Tongue (tissue), 2 donors: ENCODE measurements around the gene MAPKAPK5. TPM values are rescaled to one million over a fixed set of nuclear protein-coding genes. Genes with fewer than 3 reads are reported as not detected.
"Not testable (repeated sequence)": the region's sequence is repeated elsewhere in the genome, so short reads cannot be mapped to it uniquely, and the experiment has no call there.

Experiments
- DNase-seq: peaks from one replicate; pipeline ENCODE4 v3.0.0-alpha.2; 2015
- total RNA-seq: library from RNA; depleted of rRNA; stranded (reverse); fragments of >200 nt; gene quantifications from one replicate; pipeline ENCODE4 v1.2.3, GENCODE V29; 2014

Gene MAPKAPK5, protein sequence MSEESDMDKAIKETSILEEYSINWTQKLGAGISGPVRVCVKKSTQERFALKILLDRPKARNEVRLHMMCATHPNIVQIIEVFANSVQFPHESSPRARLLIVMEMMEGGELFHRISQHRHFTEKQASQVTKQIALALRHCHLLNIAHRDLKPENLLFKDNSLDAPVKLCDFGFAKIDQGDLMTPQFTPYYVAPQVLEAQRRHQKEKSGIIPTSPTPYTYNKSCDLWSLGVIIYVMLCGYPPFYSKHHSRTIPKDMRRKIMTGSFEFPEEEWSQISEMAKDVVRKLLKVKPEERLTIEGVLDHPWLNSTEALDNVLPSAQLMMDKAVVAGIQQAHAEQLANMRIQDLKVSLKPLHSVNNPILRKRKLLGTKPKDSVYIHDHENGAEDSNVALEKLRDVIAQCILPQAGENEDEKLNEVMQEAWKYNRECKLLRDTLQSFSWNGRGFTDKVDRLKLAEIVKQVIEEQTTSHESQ
- total RNA-seq = 38.7 TPM

DNA sequence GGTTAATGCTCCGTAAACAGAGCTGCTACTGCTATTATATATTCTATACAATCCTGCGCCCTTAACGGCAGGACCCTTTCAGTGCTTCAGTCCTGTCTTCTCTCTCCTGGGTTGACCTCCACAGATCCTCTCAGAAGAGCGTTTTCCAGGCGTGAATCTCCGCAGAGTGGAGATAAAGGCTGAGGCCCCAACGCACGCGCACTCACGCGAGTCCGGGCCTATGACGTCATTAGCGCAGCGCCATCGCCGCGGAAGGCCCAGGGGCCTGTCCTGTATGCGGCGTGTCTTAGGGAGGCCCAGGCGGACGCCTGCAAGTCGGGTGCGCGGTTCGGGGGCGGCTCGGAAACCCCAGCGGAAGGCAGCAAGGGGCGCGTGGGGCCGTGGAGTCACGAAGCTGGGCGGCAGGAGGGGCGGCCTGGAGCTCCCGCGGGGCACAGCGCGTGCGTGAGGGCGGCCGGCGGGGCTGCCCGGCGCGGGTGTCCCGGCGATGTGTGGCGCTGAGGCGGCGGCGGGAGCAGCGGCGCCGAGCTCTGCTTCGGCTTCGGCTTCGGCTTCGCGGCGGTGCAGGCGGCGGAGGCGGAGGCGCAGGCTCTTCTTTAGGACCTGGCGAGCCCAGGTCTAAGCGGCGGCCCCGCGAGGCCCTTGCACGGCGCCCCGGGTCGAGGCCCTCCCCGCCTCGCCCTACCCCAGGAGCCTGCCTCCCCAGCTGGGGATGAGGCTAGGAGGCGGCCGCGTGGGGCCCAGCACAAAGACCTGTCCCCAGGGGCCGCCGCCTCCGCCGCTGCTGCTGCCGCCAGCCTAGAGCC, at the start of gene MAPKAPK5:
Gene MAPKAPK5 (plus strand): TSS at position 479 of the 806 bp plus-strand sequence. CDS start 506 bp downstream, outside the sequence.
- DNase-seq = peak; percentile 98

DNA sequence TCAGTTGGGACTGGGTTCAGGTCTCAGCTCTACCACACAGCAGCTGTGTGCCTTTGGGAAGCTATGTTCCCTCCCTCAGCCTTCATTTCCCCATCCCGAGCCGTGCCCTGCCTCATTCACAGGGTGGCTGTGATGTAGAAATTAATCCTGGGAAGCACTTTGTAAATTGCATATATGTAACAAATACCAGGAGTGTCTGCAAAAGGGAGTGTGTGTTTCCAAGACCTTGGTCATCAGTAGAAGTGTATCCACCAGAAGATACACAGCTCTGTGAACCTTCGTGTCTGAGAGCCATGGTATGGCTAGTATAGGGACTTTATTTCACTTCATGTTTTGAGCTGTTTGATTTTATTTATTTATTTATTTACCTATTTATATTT, 49.2 kb upstream of the MAPKAPK5 start:
- no peak for DNase-seq

DNA sequence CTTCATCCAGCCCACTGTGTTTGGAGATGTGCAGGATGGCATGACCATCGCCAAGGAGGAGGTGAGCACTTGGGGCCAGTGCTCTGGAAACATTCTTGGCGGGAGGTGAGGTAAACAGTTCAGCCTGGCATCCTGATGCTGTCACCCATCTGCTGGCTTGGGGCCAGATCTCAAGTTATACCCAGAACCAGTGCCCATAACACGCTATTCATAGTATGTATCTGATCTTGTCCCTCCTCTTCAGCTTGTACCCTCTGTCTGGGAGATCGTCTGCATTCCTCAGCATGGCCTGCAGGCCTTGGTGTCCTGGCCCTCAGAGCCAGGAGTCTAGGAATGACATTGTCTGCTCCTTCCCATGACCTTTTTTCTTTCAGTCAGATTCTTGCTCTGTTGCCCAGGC, 43.8 kb upstream of the MAPKAPK5 start:
- DNase-seq = no peak

DNA sequence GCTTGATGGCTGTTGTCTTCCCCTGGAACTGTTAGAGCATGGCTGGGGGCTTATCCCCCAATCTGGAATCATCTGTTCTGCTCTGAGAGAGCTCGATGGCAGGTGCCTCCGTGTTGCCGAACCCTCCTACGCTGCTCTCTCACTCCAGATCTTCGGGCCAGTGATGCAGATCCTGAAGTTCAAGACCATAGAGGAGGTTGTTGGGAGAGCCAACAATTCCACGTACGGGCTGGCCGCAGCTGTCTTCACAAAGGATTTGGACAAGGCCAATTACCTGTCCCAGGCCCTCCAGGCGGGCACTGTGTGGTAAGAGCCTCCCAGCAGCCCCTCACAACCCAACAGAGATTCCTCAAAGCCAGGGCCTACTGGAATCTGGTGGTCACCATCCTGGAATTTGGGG, 42.3 kb upstream of the MAPKAPK5 start:
- no peak for DNase-seq

DNA sequence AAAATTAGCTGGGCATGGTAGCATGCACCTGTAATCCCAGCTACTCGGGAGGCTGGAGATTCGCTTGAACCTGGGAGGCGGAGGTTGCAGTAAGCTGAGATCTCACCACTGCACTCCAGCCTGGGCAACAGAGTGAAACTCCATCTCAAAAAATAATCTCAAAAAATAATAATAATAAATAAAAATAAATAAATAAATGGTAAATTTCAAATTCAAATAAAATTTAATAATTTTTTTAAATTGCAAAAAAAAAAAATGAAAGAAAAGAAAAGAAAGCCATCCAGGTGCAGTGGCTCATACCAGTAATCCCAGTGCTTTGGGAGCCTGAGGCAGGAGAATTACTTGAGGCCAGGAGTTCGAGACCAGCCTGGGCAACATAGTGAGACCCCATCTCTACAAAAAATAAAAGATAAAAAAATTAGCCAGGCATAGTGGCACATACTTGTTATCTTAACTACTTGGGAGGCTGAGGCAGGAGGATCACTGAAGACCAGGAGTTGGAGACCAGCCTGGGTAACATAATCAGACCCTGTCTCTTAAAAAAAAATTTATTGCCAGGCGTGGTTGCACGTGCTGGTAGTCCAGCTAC, 38.9 kb upstream of the MAPKAPK5 start:
- DNase-seq = no peak

DNA sequence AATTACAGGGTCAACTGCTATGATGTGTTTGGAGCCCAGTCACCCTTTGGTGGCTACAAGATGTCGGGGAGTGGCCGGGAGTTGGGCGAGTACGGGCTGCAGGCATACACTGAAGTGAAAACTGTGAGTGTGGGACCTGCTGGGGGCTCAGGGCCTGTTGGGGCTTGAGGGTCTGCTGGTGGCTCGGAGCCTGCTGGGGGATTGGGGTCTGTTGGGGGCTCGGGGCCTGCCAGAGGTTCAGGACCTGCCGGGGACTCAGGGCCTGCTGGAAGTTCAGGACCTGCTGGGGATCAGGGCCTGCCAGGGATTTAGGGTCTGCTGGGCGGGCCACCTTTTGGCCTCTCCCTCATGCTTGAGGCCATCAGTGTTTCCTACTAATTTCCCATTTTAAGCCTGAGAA, 38.2 kb upstream of the MAPKAPK5 start:
- no peak for DNase-seq

DNA sequence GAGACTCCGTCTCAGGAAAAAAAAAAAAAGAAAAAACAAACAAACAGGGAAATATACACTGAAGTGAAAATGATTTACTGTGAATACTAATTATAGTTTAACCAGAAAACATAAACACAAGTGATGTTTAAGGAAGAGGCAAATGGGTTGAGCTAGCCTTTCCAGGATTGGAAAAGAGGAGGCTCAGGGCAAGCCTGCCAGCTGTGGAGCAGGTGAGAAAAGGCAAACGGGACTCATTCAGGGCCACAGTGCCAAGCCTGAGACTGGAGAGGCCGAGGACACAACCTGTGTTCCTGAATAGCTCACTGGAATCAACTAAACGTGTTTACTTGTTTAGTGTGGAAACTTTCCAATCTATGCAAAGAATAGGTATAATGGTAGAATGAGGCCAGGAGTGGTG, 35.7 kb upstream of the MAPKAPK5 start:
- DNase-seq = no peak

DNA sequence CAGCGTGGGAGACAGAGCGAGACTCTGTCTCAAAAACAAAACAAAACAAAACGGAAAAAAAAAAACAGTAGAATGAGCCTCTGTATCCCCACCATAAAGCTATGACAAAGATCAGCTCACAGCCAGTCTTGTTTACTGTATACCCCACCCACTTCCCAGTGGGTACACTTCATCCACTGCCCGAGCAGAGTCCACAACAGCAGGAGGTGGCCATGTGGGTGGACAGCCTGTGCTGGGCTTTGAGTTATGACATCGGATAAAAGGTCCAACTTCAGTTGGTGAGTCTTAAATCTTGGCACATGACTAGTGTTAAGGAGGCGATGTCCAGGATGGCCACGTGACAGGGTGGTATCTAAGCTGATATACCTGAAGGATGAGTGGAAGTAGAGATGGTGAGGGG, 34.8 kb upstream of the MAPKAPK5 start:
- no peak for DNase-seq

DNA sequence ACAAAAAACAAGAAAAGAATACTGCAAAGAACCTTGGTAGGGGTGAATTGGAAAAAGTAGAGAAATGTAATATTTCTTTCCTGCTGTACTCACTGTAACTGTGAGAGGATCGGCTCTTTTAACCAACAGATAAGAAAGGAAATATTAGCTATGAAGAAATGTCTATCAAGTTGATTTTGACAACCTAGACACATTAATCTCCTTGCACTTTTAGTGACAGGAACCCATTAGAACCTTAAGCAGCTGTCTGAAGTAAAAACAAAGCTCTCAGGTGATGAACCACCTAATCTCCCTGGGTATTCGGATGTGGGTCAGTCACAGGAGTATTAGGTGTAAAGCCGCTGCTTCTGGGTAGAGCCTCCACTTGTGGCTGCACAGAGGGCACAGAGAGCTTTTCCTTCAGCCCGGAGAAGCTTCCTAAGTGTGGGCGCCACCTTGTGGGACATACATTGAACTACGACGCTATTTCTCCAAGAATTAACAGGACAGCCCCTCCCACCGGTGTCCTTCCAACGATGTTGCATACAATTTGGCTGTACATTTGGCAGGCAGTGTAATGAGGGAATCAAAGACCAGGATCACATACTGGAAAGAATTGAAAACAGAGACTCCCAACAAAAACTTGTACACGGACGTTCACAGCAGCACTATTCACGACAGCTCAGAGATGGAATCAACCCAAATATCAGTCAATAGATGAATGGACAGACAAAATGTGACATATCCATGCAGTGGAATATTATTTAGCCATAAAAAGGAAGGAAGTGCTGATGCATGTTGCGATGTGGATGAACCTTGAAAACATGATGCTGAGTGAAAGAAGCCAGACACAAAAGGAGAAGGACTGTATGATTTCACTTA, 28.9 kb upstream of the MAPKAPK5 start:
- DNase-seq = peak; percentile 93

DNA sequence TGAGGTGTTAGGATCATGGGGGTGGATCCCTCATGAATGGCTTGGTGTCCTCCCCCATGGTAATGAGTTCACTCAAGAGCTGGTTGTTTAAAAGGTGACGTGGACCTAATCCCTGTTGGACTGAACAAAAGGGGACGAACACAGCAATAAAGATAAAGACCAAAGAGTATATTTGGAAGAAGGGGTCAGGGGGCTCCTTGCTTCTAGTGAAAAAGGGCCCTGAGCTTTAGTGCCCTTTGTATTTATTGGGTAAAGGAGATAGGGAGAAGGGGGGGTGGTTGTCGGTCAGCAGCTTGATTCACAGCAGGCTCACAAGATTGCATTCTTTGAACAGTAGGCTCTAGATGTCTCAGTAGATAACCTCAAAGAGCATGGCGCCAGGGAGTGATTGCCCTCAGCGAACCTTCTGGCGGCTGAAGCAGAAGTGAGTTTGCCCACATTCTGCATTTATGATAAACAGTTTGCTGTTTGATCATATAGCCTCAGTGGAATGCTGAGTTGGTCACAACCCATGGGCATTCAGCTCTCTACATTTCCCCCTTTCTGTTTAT, 25.9 kb upstream of the MAPKAPK5 start:
- no peak for DNase-seq

DNA sequence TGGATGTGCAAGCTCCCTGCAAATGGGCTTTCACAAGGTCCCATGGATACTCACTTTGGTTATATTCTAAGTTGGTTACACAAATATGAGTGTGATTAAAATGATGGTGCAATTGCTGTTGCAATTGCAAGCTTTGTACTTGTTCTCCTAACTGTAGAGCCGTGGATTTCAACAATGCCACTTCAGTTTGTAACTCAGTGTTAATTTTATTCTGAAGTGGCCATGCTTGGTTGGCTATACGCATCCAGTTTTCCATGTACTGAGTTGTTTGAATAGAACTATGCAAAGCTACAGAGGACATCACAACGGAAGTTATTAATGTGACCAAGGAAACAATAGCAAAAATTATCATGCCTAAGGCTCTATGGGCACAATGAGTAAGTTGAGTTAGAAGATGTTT, 25.1 kb upstream of the MAPKAPK5 start:
- DNase-seq = not testable (repeated sequence)

DNA sequence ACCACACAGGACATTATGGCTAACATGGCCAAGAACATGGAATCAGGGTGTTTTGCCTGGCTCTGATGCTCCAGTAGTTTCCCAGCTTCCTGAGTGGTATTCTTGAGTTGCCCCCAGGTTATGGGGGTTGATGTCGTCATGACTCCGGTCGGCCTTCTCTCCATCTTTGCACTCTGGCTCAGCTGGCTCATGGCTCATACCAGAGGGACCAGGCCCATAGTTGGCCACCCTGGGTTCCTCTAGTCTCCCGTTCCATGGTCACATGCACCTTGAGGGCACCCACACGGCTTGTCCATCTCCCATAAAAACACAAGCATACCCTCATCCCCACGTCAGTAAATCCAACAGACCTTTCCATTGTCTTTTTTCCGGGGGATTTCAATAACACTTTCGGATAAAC, 23.7 kb upstream of the MAPKAPK5 start:
- no peak for DNase-seq

DNA sequence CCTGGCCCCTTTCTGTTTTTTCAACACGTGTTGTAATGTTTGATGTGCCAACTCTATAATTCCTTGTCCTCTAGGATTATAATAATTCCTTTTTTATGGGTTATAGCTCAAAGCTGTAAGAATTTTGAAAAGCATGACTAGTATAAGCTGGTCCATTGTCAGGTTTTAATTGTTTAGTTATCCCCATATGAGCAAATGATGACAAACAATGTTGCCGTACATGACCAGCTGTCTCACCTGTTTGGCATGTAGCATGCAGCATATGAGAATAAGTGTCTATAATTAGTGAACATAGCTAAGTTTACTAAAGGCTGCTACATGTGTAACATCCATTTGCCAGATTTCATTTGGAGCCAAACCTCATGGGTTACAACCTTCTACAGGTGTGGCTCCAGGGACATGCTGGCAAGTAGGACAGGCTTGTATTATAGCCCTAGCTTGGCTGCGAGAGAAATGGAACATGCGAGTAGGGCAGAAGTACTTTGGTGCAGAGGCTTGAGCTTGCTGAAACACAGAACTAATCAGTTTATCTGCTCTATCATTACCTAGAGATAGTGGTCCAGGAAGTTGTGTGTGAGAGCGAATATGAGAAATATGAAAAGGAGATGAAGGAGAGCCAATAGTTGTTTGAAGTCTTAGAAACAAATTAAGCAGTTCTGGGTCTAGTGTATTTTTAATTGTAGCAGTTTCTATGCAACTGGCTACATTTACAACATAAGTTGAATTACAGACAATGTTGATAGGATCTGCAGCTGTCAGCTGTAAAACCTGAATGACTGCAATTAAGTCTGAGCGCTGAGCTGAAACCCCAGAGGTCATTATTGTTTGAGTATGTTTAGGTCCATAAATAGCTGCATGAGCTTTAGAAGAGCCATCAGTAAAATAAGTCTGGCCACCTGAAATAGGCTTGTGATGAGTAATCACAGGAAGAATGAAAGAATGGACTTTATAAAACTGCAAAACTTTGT, 22.6 kb upstream of the MAPKAPK5 start:
- DNase-seq = peak; percentile 47

DNA sequence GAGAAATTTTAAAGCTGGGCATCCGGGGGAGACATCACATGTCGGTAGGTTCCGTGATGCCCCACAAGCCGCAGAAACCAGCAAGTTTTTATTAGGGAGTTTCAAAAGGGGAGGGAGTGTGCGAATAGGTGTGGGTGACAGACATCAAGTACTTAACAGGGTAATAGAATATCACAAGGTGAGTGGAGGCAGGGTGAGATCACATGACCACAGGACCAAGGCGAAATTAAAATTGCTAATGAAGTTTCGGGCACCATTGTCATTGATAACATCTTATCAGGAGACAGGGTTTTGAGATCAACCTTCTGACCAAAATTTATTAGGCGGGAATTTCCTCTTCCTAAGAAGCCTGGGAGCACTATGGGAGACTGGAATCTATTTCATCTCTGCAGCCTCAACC, 21.2 kb upstream of the MAPKAPK5 start:
- DNase-seq = not testable (repeated sequence)

DNA sequence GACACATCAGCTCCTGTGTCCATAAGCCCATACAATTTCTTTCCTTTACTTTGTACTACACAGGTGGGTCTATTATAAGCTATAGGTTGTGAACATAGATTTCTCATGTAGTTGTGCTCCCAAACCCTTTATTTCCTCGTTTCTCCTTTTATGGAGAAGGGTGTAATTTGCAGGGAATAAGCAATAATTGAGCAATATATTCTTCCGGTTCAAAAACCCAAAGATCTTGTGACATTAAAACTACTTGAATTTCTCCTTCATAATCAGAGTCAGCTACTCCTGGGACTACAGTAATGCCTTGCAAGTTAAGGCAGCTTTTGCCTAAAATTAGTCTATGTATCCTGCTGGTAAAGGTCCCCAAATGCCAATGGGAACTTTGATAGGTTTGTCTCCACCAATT, 19.1 kb upstream of the MAPKAPK5 start:
- DNase-seq = no peak

DNA sequence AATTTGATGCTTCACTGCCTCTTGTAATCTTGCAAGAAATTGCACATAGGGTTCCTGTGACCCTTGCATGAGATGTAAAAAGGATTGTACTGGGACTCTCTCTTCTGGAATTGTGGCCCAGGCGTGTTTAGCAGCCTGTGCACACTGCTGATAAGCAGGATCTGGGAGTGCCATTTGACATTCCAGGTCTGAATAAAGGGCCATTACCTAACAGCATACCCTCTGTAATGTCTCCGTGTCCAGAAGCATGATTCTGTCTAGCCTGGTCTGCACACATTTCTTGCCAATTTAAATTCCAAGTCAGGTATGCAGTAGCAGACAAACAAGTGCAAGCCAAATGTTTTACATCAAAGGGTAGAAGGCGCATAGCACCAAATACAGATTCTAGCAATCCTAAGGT, 18.1 kb upstream of the MAPKAPK5 start:
- no peak for DNase-seq

DNA sequence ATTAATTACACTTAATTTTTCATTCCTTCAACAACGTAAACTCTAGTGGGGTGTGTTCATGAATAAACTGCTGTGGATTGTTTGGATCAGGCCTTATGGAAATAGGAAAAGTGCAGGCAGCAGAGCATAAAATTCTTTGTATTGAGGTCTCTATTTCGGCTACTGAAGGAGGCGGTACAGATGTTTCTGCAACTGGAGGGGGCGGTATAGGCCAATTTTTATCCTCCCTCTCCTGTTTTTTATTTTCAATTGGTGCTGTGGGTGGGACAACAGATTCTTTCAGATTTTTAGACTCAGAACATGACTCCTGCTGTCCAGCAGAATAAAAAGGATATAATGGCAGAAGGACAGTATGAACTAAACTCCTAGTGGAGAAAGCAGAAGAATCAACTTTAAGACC, 17.7 kb upstream of the MAPKAPK5 start:
- not testable (repeated sequence) for DNase-seq

DNA sequence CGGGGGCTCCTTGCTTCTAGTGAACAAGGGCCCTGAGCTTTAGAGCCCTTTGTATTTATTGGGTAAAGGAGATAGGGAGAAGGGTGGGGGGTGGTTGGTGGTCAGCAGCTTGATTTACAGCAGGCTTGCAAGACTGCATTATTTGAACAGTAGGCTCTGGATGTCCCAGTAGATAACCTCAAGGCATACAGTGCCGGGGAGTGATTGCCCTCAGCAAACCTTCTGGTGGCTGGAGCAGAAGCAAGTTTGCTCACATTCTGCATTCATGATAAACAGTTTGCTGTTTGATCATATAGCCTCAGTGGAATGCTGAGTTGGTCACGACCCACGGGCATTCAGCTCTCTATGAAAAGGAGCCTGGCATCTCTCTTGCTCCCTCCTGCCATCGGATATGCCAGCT, 16.5 kb upstream of the MAPKAPK5 start:
- DNase-seq = no peak

DNA sequence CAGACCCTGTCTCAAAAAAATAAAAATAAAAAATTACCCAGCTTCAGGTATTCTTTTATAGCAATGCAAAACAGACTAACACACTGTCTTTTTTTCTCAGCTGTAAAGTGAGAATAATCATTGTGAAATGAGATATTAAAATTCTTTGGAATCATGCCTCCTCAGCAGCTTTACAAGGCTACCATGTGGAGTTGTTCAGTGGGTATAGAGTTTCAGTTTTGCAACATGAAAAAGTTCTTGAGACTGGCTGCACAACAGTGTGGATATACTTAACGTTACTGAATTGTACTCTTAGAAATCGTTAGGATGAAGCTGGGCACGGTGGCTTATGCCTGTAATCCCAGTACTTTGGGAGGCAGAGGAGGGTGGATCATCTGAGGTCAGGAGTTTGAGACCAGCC, 15.7 kb upstream of the MAPKAPK5 start:
- DNase-seq = peak; percentile 32

DNA sequence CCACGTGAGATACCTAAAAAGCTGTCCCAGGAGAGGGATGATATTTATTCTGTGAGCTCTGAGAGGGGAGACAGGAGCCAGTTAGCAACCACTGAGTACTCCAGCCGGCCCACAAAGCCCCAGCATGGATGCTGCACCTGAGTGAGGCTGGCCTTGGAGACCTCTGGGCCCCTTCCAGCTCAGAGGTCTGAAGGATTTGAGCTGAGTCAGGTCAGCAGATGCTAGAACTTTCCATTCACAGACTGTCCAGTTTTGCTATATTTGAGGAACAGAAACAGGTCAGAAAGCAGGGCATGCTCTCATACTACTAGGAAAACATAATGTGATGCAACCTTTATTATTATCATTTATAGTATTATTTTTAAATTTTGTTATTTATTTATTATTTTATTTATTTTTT, 15.0 kb upstream of the MAPKAPK5 start:
- DNase-seq = no peak

DNA sequence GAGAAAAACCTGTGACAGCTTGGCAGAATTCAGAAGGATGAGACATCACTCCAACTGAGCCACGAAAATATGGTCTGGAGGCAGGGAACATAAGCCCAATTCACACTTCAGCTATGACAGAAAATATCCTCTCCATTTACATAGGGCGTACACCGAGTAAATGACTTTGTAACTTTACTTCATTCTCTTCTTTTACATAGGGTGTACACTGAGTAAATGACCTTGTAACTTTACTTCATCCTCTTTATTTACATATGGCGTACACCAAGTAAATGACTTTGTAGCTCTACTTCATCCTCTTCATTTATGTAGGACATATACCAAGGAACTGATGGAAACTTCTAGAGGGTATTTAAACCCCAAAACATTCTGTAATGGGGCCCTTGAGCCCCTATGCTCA, 14.1 kb upstream of the MAPKAPK5 start:
- DNase-seq = no peak
